HepG2 (cell line): Measurements from ENCODE around the gene H1-8. TPM values are rescaled to one million over a fixed set of nuclear protein-coding genes. Genes with fewer than 3 reads are reported as not detected.

ENCODE experiments used
- ATAC-seq: fragments of 200-7000 bp; cut with Tn5 transposase; 3 replicates; pipeline ENCODE4 v1.9.1; 2020; ENCODE audit warnings: mild to moderate bottlenecking, moderate library complexity
- BruUV-seq: library from RNA; stranded (reverse); fragments of 400-500 nt; replicated peaks from 2 replicates; lab custom pipeline; 2021; lab: Mats Ljungman, UMichigan
- CTCF ChIA-PET: fragments of 300-600 bp; formaldehyde crosslinking; extraction: SDS; loops from one replicate; lab custom pipeline; 2021; ENCODE audit warnings: low total read pairs, inconsistent platforms, low intra/inter-chr PET ratio; lab: Yijun Ruan, JAX
- POLR2A ChIA-PET: fragments of 350-600 bp; sonication (Branson Sonifier 250); formaldehyde crosslinking; loops from one replicate; lab custom pipeline; 2020; ENCODE audit warnings: antibody characterized with exemption, inconsistent platforms; lab: Yijun Ruan, JAX
- DNase-seq: peaks from one replicate; pipeline ENCODE4 v3.0.0-alpha.2; 2015; ENCODE audit warnings: low spot score
- FAIRE-seq: peaks from 3 replicates; lab custom pipeline; 2011; peaks lifted over from hg19 to GRCh38; lab: Jason Lieb, UNC
- H2AFZ ChIP-seq: one replicate; pipeline ENCODE4 v1.6.1; 2011; ENCODE audit warnings: low read length, inconsistent platforms
- H3K27ac ChIP-seq: fragments of 300-600 bp; 3 replicates; pipeline ENCODE4 v1.8.0; 2011; ENCODE audit warnings: mixed run types, mild to moderate bottlenecking, mixed read lengths, low read length, inconsistent platforms; ENCODE audit not compliant: insufficient read depth; ENCODE audit errors: extremely low read length
- H3K27me3 ChIP-seq, 2 experiments: fragments of 200-600 bp in 1 of 2; 2 replicates in 1 of 2; 3 replicates in 1 of 2; pipeline versions ENCODE4 v1.6.0 to v1.8.0; 2011; ENCODE audit warnings: low read length in 2 of 2, mild to moderate bottlenecking in 2 of 2, moderate library complexity in 2 of 2, inconsistent platforms in 1 of 2; ENCODE audit not compliant: insufficient read depth in 2 of 2, control insufficient read depth in 1 of 2
- H3K36me3 ChIP-seq, 2 experiments: fragments of 200-600 bp in 1 of 2; replicated peaks in 1 of 2; 2 replicates in 1 of 2; 3 replicates in 1 of 2; pipeline versions ENCODE4 v1.5.1 to v1.8.0; 2011; ENCODE audit warnings: low read length in 2 of 2, inconsistent platforms in 1 of 2; ENCODE audit not compliant: insufficient read depth in 2 of 2, control insufficient read depth in 1 of 2
- H3K4me1 ChIP-seq: 2 replicates; pipeline ENCODE4 v1.5.1; 2012; ENCODE audit warnings: low read length, inconsistent platforms; ENCODE audit not compliant: insufficient read depth
- H3K4me2 ChIP-seq: 2 replicates; pipeline ENCODE4 v1.6.0; 2011; ENCODE audit warnings: low read depth, low read length, inconsistent platforms
- H3K4me3 ChIP-seq, 3 experiments: fragments of 200-600 bp in 1 of 3; sonication (generic), shearing (Covaris generic) in 1 of 3; replicated peaks in 1 of 3; 2 replicates each; pipeline ENCODE4 v1.5.1; 2011 to 2016; ENCODE audit warnings: low read length in 3 of 3, inconsistent platforms in 2 of 3, low read depth in 2 of 3, mild to moderate bottlenecking in 2 of 3, control low read depth in 1 of 3, mixed read lengths in 1 of 3; ENCODE audit not compliant: insufficient read depth in 1 of 3
- H3K79me2 ChIP-seq: one replicate; pipeline ENCODE4 v1.6.1; 2011; ENCODE audit warnings: low read length, inconsistent platforms; ENCODE audit not compliant: insufficient read depth
- H3K9ac ChIP-seq: 2 replicates; pipeline ENCODE4 v1.6.0; 2011; ENCODE audit warnings: mild to moderate bottlenecking, low read depth, low read length, inconsistent platforms; ENCODE audit not compliant: insufficient read depth
- H3K9me3 ChIP-seq: 2 replicates; pipeline ENCODE4 v1.5.1; 2012; ENCODE audit warnings: mild to moderate bottlenecking, low read length
- H4K20me1 ChIP-seq: 2 replicates; pipeline ENCODE4 v1.6.0; 2011; ENCODE audit warnings: inconsistent platforms, mild to moderate bottlenecking, low read length, moderate library complexity; ENCODE audit not compliant: insufficient read depth
- HDAC2 ChIP-seq: sonication (generic); formaldehyde crosslinking; IDR thresholded peaks from 2 replicates; pipeline ENCODE4 v1.4.0; 2020; ENCODE audit warnings: missing genetic modification reagents
- KAT2B ChIP-seq: fragments of 150-350 bp; IDR thresholded peaks from 2 replicates; pipeline ENCODE4 v1.6.1; 2014; ENCODE audit warnings: low read depth, low read length, borderline replicate concordance
- KDM3A ChIP-seq: IDR thresholded peaks from 2 replicates; pipeline ENCODE4 v1.6.1; 2018; ENCODE audit warnings: low read depth, missing compliant biosample characterization
- MEIS1 ChIP-seq: sonication (generic); formaldehyde crosslinking; IDR thresholded peaks from 2 replicates; pipeline ENCODE4 v1.9.0; 2021; ENCODE audit warnings: mild to moderate bottlenecking, missing genetic modification reagents, moderate library complexity, borderline replicate concordance
- MIER2 ChIP-seq: IDR thresholded peaks from 2 replicates; pipeline ENCODE4 v1.6.1; 2016; ENCODE audit warnings: missing biosample characterization, missing genetic modification reagents
- ONECUT2 ChIP-seq: sonication (generic); formaldehyde crosslinking; IDR thresholded peaks from 2 replicates; pipeline ENCODE4 v1.4.0; 2020; ENCODE audit warnings: missing genetic modification reagents
- POLR2A ChIP-seq, 2 experiments: IDR thresholded peaks; 2 replicates each; pipeline ENCODE4 v1.6.1; 2011; ENCODE audit warnings: low read depth in 2 of 2, low read length in 2 of 2, mild to moderate bottlenecking in 1 of 2, moderate library complexity in 1 of 2; ENCODE audit not compliant: insufficient read depth in 1 of 2
- ZFP36L2 ChIP-seq: sonication (generic); formaldehyde crosslinking; IDR thresholded peaks from 2 replicates; pipeline ENCODE4 v1.4.0; 2020; ENCODE audit warnings: missing genetic modification reagents
- ZNF7 ChIP-seq: IDR thresholded peaks from 2 replicates; pipeline ENCODE4 v1.6.1; 2016; ENCODE audit warnings: missing biosample characterization, missing genetic modification reagents
- WGBS: methylation state at CpG from one replicate; pipeline ENCODE4 v1.1.6; 2017; ENCODE audit warnings: low lambda C conversion rate; 5-methylcytosine and 5-hydroxymethylcytosine counted together
- in situ Hi-C: cut with HindIII; loops from 2 replicates; pipeline ENCODE4 v1.10.0; 2017; ENCODE audit warnings: low pct_unique_long_range_greater_than_20kb; ENCODE audit not compliant: extremely low pct_ligation_motif_present
- intact Hi-C: fragments of 100-400 bp; cut with micrococcal nuclease; formaldehyde crosslinking; loops from one replicate; pipeline ENCODE4 v1.10.0; 2022; ENCODE audit not compliant: unreplicated experiment
- polyA plus RNA-seq, 8 experiments: library from polyadenylated mRNA; depleted of rRNA in 3 of 8; stranded (reverse) in 7 of 8; unstranded in 1 of 8; fragments of >200 nt; fragmentation: Illumina TruSeq in 4 of 8; extraction: Trizol in 4 of 8; gene quantifications; 2 replicates each; pipeline versions ENCODE4 v1.2.1 to v1.2.3, GENCODE V29; 2011 to 2016; ENCODE audit warnings: low read depth in 4 of 8, missing spikeins in 1 of 8, mixed read lengths in 1 of 8; ENCODE audit not compliant: insufficient read depth in 1 of 8
- total RNA-seq, 5 experiments: library from RNA; depleted of rRNA; stranded (reverse); fragments of >200 nt; fragmentation: Illumina TruSeq; extraction: Trizol; gene quantifications; 2 replicates each; pipeline ENCODE4 v1.2.3, GENCODE V29; 2016; ENCODE audit warnings: low read depth in 1 of 5
- TF ChIP-seq, protein P1 (sequence below): sonication (generic); formaldehyde crosslinking; IDR thresholded peaks from 2 replicates; pipeline ENCODE4 v1.5.0; 2020; ENCODE audit warnings: mild to moderate bottlenecking, missing genetic modification reagents, moderate library complexity
- TF ChIP-seq, protein P2 (sequence below): sonication (generic); formaldehyde crosslinking; IDR thresholded peaks from 2 replicates; pipeline ENCODE4 v1.4.0; 2020; ENCODE audit warnings: missing genetic modification reagents

The H1-8 gene
- total and polyA plus RNA-seq, 2 of the 13 experiments (the other 11 are each of a cell fraction or from before 2014, with no cell fraction given): 0.08 TPM; not detected in 1

DNA sequence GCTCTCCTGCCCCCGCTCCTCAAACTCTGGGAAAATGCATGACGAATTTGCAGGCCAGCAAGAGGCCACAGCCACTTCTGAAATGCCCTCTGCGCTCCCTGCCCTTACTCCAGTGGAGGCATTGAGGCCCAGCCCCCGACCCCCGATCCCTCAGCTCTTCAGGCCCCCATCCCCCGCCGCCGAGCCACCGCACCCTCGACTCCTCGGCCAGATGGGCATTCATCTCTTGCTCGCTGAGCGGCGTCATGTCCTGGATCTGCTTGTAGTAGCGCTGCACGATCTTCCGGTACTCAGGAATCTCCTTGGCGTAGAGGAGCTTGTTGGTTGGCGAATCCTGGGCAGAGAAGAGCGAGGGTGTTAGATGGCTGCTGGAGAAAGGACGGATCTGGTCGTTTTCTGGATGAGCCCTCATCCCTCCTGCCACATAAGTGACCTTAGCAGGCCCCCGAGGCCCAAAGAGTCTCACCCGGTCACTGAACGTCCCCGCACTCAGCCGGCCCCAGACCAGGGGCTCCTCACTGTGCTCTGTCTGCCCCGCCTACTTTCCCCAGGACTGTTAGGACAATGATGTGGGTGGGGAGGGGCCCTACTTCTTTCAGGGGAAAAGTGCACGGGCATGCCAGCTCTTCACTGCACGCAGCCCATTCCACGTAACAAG is 14.0 kb downstream of the H1-8 start:
- no TSS peak for BruUV-seq
- no peak overlapping the region for H2AFZ ChIP-seq
- no peaks in the 10 kb centered on the region for H3K79me2 ChIP-seq
- H3K27me3 ChIP-seq: no peaks in the 10 kb centered on the region; a peak in 1 of 5 replicates
- no peak overlapping the region for H3K4me2 ChIP-seq
- intact Hi-C loops: loop anchor here (10.0 kb wide), 1 partner anchor 62 kb away; no protein-coding TSS in a partner anchor
- TF ChIP-seq ZFP36L2 (CRISPR knock-in tag): no peak
- 0 out of 4 replicates have a peak, but pooled peaks of 1 of the 2 experiments have one; percentile 12 for TF ChIP-seq POLR2A (IDR thresholded peaks at IDR 0.05; ENCODE audit: insufficient read depth in 1 of 2, low read depth in 2 of 2, low read length in 2 of 2)
- peaks cover 47% of the 10 kb centered on the region for H3K4me1 ChIP-seq
- in situ Hi-C loops: no loop called here
- FAIRE-seq (no peak), DNase-seq (no peak), ATAC-seq (no peak)
- WGBS: 99% methylated on average over 28 of the region's 31 CpGs
- peaks cover 9 to 12% of the 10 kb centered on the region in 2 experiments; a peak in 3 of 5 replicates for H3K36me3 ChIP-seq
- H3K27ac ChIP-seq: no peak overlapping the region
- POLR2A ChIA-PET: no interaction called here
- H3K9me3 ChIP-seq: no peaks in the 10 kb centered on the region
- H3K9ac ChIP-seq: no peak overlapping the region
- H3K4me3 ChIP-seq: no peak overlapping the region
- H4K20me1 ChIP-seq: no peaks in the 10 kb centered on the region
- CTCF ChIA-PET: no interaction called here

DNA sequence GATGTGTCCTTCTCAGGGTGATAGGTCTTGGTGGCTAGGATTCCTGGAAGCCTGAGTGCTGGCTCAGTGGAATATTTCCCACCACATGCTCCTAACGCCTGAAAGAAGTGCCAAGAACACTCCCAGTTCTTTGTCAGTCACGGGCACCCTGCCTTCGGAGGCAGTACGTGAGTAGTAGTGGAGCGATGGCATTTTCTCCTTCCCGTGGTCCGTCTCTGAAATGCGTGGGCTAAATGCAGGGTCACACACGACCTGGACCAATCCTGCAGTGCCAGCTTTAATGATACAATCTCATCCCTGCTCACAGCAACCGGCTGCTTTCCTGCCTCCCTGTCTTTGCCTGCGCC is 14.5 kb downstream of the H1-8 start:
- peaks cover 42% of the 10 kb centered on the region for H3K4me1 ChIP-seq
- POLR2A ChIA-PET: interaction anchor here (1.6 to 2.2 kb wide), 2 partner anchors 37 to 39 kb away, joined by 10 to 12 read pairs; no protein-coding TSS in a partner anchor
- TF ChIP-seq, protein P1, sequence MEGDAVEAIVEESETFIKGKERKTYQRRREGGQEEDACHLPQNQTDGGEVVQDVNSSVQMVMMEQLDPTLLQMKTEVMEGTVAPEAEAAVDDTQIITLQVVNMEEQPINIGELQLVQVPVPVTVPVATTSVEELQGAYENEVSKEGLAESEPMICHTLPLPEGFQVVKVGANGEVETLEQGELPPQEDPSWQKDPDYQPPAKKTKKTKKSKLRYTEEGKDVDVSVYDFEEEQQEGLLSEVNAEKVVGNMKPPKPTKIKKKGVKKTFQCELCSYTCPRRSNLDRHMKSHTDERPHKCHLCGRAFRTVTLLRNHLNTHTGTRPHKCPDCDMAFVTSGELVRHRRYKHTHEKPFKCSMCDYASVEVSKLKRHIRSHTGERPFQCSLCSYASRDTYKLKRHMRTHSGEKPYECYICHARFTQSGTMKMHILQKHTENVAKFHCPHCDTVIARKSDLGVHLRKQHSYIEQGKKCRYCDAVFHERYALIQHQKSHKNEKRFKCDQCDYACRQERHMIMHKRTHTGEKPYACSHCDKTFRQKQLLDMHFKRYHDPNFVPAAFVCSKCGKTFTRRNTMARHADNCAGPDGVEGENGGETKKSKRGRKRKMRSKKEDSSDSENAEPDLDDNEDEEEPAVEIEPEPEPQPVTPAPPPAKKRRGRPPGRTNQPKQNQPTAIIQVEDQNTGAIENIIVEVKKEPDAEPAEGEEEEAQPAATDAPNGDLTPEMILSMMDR (CRISPR knock-in tag): no peak
- no peak for TF ChIP-seq ONECUT2 (CRISPR knock-in tag)
- TF ChIP-seq MEIS1 (CRISPR knock-in tag): no peak
- TF ChIP-seq KDM3A (CRISPR knock-in tag): no peak
- no peak for TF ChIP-seq MIER2 (CRISPR knock-in tag)
- no peak for TF ChIP-seq ZNF7 (CRISPR knock-in tag)
- TF ChIP-seq, protein P2, sequence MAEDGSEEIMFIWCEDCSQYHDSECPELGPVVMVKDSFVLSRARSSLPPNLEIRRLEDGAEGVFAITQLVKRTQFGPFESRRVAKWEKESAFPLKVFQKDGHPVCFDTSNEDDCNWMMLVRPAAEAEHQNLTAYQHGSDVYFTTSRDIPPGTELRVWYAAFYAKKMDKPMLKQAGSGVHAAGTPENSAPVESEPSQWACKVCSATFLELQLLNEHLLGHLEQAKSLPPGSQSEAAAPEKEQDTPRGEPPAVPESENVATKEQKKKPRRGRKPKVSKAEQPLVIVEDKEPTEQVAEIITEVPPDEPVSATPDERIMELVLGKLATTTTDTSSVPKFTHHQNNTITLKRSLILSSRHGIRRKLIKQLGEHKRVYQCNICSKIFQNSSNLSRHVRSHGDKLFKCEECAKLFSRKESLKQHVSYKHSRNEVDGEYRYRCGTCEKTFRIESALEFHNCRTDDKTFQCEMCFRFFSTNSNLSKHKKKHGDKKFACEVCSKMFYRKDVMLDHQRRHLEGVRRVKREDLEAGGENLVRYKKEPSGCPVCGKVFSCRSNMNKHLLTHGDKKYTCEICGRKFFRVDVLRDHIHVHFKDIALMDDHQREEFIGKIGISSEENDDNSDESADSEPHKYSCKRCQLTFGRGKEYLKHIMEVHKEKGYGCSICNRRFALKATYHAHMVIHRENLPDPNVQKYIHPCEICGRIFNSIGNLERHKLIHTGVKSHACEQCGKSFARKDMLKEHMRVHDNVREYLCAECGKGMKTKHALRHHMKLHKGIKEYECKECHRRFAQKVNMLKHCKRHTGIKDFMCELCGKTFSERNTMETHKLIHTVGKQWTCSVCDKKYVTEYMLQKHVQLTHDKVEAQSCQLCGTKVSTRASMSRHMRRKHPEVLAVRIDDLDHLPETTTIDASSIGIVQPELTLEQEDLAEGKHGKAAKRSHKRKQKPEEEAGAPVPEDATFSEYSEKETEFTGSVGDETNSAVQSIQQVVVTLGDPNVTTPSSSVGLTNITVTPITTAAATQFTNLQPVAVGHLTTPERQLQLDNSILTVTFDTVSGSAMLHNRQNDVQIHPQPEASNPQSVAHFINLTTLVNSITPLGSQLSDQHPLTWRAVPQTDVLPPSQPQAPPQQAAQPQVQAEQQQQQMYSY (CRISPR knock-in tag): no peak
- no peak for TF ChIP-seq KAT2B
- no peak for TF ChIP-seq HDAC2 (CRISPR knock-in tag)

More for the DNA sequence above, 14.5 kb downstream of the H1-8 start:
- no peaks in the 10 kb centered on the region for H3K9me3 ChIP-seq
- H2AFZ ChIP-seq: no peak overlapping the region
- intact Hi-C loops (loop anchor here (10.0 kb wide), 1 partner anchor 63 kb away; no protein-coding TSS in a partner anchor), in situ Hi-C loops (no loop called here)
- no peak overlapping the region for H3K4me3 ChIP-seq
- H4K20me1 ChIP-seq: no peaks in the 10 kb centered on the region
- H3K9ac ChIP-seq: no peak overlapping the region
- no peak for DNase-seq
- no peaks in the 10 kb centered on the region for H3K79me2 ChIP-seq
- no peak for FAIRE-seq
- H3K27ac ChIP-seq: no peak overlapping the region
- no peak for ATAC-seq
- CTCF ChIA-PET: no interaction called here
- BruUV-seq: no TSS peak
- 100% methylated on average over 7 of the region's 11 CpGs for WGBS
- no peak overlapping the region for H3K4me2 ChIP-seq
- no peaks in the 10 kb centered on the region; a peak in 1 of 5 replicates for H3K27me3 ChIP-seq
- peaks cover 9 to 14% of the 10 kb centered on the region in 2 experiments; a peak in 3 of 5 replicates for H3K36me3 ChIP-seq
